GM23338 (cell line): Measurements from ENCODE around the gene TMUB1. TPM values are rescaled to one million over a fixed set of nuclear protein-coding genes. Genes with fewer than 3 reads are reported as not detected.

Source experiments
- ATAC-seq: fragments of 200-7000 bp; cut with Tn5 transposase; 3 replicates; pipeline ENCODE4 v1.9.1; 2020
- DNase-seq: peaks from one replicate; pipeline ENCODE4 v3.0.0-alpha.2; 2015; ENCODE audit warnings: low spot score
- H2AFZ ChIP-seq: fragments of 200-600 bp; sonication (generic); 2 replicates; pipeline ENCODE4 v1.8.0; 2016; ENCODE audit warnings: antibody characterized with exemption, mild to moderate bottlenecking, moderate library complexity
- H3F3A ChIP-seq: fragments of 200-600 bp; sonication (generic); replicated peaks from 2 replicates; pipeline ENCODE4 v1.8.0; 2017; ENCODE audit warnings: antibody characterized with exemption, mixed run types, low read depth
- H3K27ac ChIP-seq: fragments of 200-600 bp; sonication (generic); 2 replicates; pipeline ENCODE4 v1.6.1; 2016; ENCODE audit warnings: low read depth
- H3K27me3 ChIP-seq: fragments of 200-600 bp; sonication (generic); 2 replicates; pipeline ENCODE4 v1.8.0; 2016; ENCODE audit warnings: mild to moderate bottlenecking, mixed run types, moderate library complexity; ENCODE audit not compliant: insufficient read depth
- H3K36me3 ChIP-seq: fragments of 200-600 bp; sonication (generic); 2 replicates; pipeline ENCODE4 v1.8.0; 2016; ENCODE audit warnings: mild to moderate bottlenecking; ENCODE audit not compliant: insufficient read depth
- H3K4me1 ChIP-seq: fragments of 200-600 bp; sonication (generic); 2 replicates; pipeline ENCODE4 v1.8.0; 2016; ENCODE audit warnings: mild to moderate bottlenecking, moderate library complexity; ENCODE audit not compliant: insufficient read depth
- H3K4me2 ChIP-seq: fragments of 200-600 bp; sonication (generic); 2 replicates; pipeline ENCODE4 v1.7.1; 2017; ENCODE audit warnings: mixed run types
- H3K4me3 ChIP-seq: fragments of 200-600 bp; sonication (generic); 2 replicates; pipeline ENCODE4 v1.6.1; 2016; ENCODE audit warnings: mixed run types
- H3K79me2 ChIP-seq: fragments of 200-600 bp; sonication (generic); replicated peaks from 2 replicates; pipeline ENCODE4 v1.8.0; 2017; ENCODE audit warnings: mild to moderate bottlenecking; ENCODE audit not compliant: insufficient read depth
- H3K9me2 ChIP-seq: fragments of 200-600 bp; sonication (generic); 2 replicates; pipeline ENCODE4 v1.8.0; 2017; ENCODE audit not compliant: insufficient read depth
- H4K20me1 ChIP-seq: fragments of 200-600 bp; sonication (generic); replicated peaks from 2 replicates; pipeline ENCODE4 v1.8.0; 2017; ENCODE audit warnings: mild to moderate bottlenecking; ENCODE audit not compliant: insufficient read depth
- H3K27ac Mint-ChIP-seq: 2 replicates; pipeline ENCODE4 v1.8.0; 2020; ENCODE audit warnings: inconsistent platforms, mild to moderate bottlenecking, moderate library complexity, mixed read lengths
- H3K27me3 Mint-ChIP-seq: 3 replicates; pipeline ENCODE4 v1.8.0; 2022; ENCODE audit warnings: low read depth, mild to moderate bottlenecking, moderate library complexity, mixed read lengths, inconsistent platforms; ENCODE audit not compliant: insufficient read depth, poor library complexity
- H3K36me3 Mint-ChIP-seq: 3 replicates; pipeline ENCODE4 v1.8.0; 2021; ENCODE audit warnings: low read depth, mild to moderate bottlenecking, inconsistent platforms, moderate library complexity, mixed read lengths
- H3K4me1 Mint-ChIP-seq: 3 replicates; pipeline ENCODE4 v1.8.0; 2020; ENCODE audit warnings: mild to moderate bottlenecking, inconsistent platforms, mixed read lengths
- H3K4me3 Mint-ChIP-seq: 3 replicates; pipeline ENCODE4 v1.8.0; 2021; ENCODE audit warnings: moderate library complexity, mild to moderate bottlenecking, inconsistent platforms, mixed read lengths
- H3K9me3 Mint-ChIP-seq: 3 replicates; pipeline ENCODE4 v1.8.0; 2020; ENCODE audit warnings: moderate library complexity, mild to moderate bottlenecking, inconsistent platforms, mixed read lengths
- CREB1 ChIP-seq: fragments of 250-450 bp; sonication (Bioruptor Pico); IDR thresholded peaks from 2 replicates; pipeline ENCODE4 v1.5.0; 2020; ENCODE audit warnings: low read depth, mild to moderate bottlenecking, moderate library complexity
- EZH2 ChIP-seq: fragments of 200-600 bp; sonication (generic); IDR thresholded peaks from one replicate; pipeline ENCODE4 v1.8.0; 2017; ENCODE audit warnings: antibody characterized with exemption, mild to moderate bottlenecking, low read depth; ENCODE audit not compliant: unreplicated experiment
- EZH2phosphoT487 ChIP-seq: fragments of 200-600 bp; sonication (generic); IDR thresholded peaks from one replicate; pipeline ENCODE4 v1.8.1; 2018; ENCODE audit warnings: antibody characterized with exemption; ENCODE audit not compliant: unreplicated experiment
- JUNB ChIP-seq: IDR thresholded peaks from one replicate; pipeline ENCODE4 v1.6.1; 2016; ENCODE audit warnings: antibody characterized with exemption; ENCODE audit not compliant: unreplicated experiment
- NANOG ChIP-seq: IDR thresholded peaks from 2 replicates; pipeline ENCODE4 v1.6.1; 2016; ENCODE audit warnings: antibody characterized with exemption, borderline replicate concordance
- POLR2AphosphoS5 ChIP-seq: IDR thresholded peaks from 2 replicates; pipeline ENCODE4 v1.6.1; 2016; ENCODE audit warnings: antibody characterized with exemption, low read depth
- STAT1 ChIP-seq: IDR thresholded peaks from one replicate; pipeline ENCODE4 v1.6.1; 2016; ENCODE audit warnings: antibody characterized with exemption; ENCODE audit not compliant: unreplicated experiment
- ZNF114 ChIP-seq: fragments of 250-450 bp; sonication (Bioruptor Pico); IDR thresholded peaks from 2 replicates; pipeline ENCODE4 v1.5.0; 2020; ENCODE audit warnings: mild to moderate bottlenecking, moderate library complexity
- ZNF331 ChIP-seq: fragments of 250-450 bp; sonication (Bioruptor Pico); IDR thresholded peaks from 2 replicates; pipeline ENCODE4 v1.5.0; 2020; ENCODE audit warnings: low read depth, mild to moderate bottlenecking, moderate library complexity
- polyA plus RNA-seq: library from polyadenylated mRNA; unstranded; fragments of >200 nt; fragmentation: Nextera tagmentation; extraction: Ambion mirVana; gene quantifications from 2 replicates; pipeline ENCODE4 v1.2.1, GENCODE V29; 2016
- total RNA-seq: library from RNA; depleted of rRNA; stranded (reverse); fragments of >200 nt; shearing (Covaris generic); gene quantifications from 2 replicates; pipeline ENCODE4 v1.2.3, GENCODE V29; 2014
- TF ChIP-seq, protein P1 (sequence below), 2 experiments: fragments of 200-600 bp in 1 of 2; sonication (generic) in 1 of 2; conservative IDR thresholded peaks; 2 replicates each; pipeline versions ENCODE4 v1.5.1 to v1.6.1; 2016 to 2017; ENCODE audit warnings: antibody characterized with exemption in 2 of 2, low read depth in 2 of 2, mild to moderate bottlenecking in 2 of 2, moderate library complexity in 1 of 2
- TF ChIP-seq, protein P2 (sequence below): IDR thresholded peaks from 2 replicates; pipeline ENCODE4 v1.6.1; 2016; ENCODE audit warnings: antibody characterized with exemption
- TF ChIP-seq, protein P3 (sequence below): fragments of 250-450 bp; sonication (Bioruptor Pico); IDR thresholded peaks from 2 replicates; pipeline ENCODE4 v1.5.0; 2020; ENCODE audit warnings: mild to moderate bottlenecking, moderate library complexity
- TF ChIP-seq, protein P4 (sequence below): IDR thresholded peaks from one replicate; pipeline ENCODE4 v1.6.1; 2018; ENCODE audit warnings: antibody characterized with exemption; ENCODE audit not compliant: unreplicated experiment

The TMUB1 gene
- total and polyA plus RNA-seq, 2 experiments from 2014 or later: 47.6 to 61.1 TPM

DNA sequence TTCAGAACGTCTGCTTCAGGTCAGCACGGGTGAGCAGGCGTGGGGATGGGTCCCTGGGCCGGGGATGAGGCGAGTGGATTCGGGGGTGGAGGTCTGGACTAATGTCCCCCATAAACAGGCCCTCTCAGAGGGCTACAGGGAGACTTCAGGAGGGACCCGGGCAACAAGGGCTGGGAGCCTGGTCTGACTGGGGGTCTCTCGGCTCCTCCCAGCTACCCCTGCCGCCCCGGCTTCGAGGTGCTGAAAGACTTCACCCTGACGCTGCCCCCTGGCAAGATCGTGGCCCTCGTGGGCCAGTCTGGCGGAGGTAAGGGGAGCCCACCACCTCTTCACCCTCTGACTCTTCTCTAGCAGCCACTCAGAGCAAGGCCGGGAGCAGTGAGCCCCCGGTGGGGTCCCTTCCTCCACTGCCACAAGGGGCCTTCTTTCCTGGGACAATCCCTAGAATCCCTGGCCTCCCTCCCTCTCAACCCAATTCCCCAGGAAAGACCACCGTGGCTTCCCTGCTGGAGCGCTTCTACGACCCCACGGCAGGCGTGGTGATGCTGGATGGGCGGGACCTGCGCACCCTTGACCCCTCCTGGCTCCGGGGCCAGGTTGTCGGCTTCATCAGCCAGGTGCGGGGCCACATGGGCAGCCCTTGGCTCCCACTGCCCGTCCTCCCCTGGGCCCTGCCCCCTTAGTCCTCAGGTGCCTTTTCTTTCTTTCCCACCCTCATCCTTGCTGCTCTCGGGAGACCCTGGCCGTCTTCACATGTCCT is 42.5 kb downstream of the TMUB1 start:
- H3K27ac ChIP-seq: no peak overlapping the region
- no peak overlapping the region for H3K4me3 ChIP-seq
- no peak overlapping the region for H3K4me3 Mint-ChIP-seq
- H2AFZ ChIP-seq: no peak overlapping the region
- H3K9me2 ChIP-seq: no peaks in the 10 kb centered on the region
- H4K20me1 ChIP-seq: no peaks in the 10 kb centered on the region
- peaks cover 14% of the 10 kb centered on the region for H3K27me3 Mint-ChIP-seq
- no peaks in the 10 kb centered on the region for H3K79me2 ChIP-seq
- no peaks in the 10 kb centered on the region for H3K36me3 ChIP-seq
- H3K9me3 Mint-ChIP-seq: no peaks in the 10 kb centered on the region
- no peaks in the 10 kb centered on the region for H3F3A ChIP-seq
- H3K36me3 Mint-ChIP-seq: peaks cover 3% of the 10 kb centered on the region; the same call in 1 of the 3 replicates
- H3K27me3 ChIP-seq: no peaks in the 10 kb centered on the region
- no peak overlapping the region for H3K4me2 ChIP-seq
- H3K27ac Mint-ChIP-seq: no peak overlapping the region
- TF ChIP-seq, protein P1, sequence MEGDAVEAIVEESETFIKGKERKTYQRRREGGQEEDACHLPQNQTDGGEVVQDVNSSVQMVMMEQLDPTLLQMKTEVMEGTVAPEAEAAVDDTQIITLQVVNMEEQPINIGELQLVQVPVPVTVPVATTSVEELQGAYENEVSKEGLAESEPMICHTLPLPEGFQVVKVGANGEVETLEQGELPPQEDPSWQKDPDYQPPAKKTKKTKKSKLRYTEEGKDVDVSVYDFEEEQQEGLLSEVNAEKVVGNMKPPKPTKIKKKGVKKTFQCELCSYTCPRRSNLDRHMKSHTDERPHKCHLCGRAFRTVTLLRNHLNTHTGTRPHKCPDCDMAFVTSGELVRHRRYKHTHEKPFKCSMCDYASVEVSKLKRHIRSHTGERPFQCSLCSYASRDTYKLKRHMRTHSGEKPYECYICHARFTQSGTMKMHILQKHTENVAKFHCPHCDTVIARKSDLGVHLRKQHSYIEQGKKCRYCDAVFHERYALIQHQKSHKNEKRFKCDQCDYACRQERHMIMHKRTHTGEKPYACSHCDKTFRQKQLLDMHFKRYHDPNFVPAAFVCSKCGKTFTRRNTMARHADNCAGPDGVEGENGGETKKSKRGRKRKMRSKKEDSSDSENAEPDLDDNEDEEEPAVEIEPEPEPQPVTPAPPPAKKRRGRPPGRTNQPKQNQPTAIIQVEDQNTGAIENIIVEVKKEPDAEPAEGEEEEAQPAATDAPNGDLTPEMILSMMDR (conservative IDR thresholded peaks at IDR 0.05; ENCODE audit: low read depth in 2 of 2): no peak
- no peak for TF ChIP-seq ZNF114 (CRISPR knock-in tag)
- no peak for TF ChIP-seq EZH2phosphoT487
- TF ChIP-seq, protein P2, sequence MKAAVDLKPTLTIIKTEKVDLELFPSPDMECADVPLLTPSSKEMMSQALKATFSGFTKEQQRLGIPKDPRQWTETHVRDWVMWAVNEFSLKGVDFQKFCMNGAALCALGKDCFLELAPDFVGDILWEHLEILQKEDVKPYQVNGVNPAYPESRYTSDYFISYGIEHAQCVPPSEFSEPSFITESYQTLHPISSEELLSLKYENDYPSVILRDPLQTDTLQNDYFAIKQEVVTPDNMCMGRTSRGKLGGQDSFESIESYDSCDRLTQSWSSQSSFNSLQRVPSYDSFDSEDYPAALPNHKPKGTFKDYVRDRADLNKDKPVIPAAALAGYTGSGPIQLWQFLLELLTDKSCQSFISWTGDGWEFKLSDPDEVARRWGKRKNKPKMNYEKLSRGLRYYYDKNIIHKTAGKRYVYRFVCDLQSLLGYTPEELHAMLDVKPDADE: no peak
- no peak for TF ChIP-seq POLR2AphosphoS5
- no peak for TF ChIP-seq EZH2
- TF ChIP-seq, protein P3, sequence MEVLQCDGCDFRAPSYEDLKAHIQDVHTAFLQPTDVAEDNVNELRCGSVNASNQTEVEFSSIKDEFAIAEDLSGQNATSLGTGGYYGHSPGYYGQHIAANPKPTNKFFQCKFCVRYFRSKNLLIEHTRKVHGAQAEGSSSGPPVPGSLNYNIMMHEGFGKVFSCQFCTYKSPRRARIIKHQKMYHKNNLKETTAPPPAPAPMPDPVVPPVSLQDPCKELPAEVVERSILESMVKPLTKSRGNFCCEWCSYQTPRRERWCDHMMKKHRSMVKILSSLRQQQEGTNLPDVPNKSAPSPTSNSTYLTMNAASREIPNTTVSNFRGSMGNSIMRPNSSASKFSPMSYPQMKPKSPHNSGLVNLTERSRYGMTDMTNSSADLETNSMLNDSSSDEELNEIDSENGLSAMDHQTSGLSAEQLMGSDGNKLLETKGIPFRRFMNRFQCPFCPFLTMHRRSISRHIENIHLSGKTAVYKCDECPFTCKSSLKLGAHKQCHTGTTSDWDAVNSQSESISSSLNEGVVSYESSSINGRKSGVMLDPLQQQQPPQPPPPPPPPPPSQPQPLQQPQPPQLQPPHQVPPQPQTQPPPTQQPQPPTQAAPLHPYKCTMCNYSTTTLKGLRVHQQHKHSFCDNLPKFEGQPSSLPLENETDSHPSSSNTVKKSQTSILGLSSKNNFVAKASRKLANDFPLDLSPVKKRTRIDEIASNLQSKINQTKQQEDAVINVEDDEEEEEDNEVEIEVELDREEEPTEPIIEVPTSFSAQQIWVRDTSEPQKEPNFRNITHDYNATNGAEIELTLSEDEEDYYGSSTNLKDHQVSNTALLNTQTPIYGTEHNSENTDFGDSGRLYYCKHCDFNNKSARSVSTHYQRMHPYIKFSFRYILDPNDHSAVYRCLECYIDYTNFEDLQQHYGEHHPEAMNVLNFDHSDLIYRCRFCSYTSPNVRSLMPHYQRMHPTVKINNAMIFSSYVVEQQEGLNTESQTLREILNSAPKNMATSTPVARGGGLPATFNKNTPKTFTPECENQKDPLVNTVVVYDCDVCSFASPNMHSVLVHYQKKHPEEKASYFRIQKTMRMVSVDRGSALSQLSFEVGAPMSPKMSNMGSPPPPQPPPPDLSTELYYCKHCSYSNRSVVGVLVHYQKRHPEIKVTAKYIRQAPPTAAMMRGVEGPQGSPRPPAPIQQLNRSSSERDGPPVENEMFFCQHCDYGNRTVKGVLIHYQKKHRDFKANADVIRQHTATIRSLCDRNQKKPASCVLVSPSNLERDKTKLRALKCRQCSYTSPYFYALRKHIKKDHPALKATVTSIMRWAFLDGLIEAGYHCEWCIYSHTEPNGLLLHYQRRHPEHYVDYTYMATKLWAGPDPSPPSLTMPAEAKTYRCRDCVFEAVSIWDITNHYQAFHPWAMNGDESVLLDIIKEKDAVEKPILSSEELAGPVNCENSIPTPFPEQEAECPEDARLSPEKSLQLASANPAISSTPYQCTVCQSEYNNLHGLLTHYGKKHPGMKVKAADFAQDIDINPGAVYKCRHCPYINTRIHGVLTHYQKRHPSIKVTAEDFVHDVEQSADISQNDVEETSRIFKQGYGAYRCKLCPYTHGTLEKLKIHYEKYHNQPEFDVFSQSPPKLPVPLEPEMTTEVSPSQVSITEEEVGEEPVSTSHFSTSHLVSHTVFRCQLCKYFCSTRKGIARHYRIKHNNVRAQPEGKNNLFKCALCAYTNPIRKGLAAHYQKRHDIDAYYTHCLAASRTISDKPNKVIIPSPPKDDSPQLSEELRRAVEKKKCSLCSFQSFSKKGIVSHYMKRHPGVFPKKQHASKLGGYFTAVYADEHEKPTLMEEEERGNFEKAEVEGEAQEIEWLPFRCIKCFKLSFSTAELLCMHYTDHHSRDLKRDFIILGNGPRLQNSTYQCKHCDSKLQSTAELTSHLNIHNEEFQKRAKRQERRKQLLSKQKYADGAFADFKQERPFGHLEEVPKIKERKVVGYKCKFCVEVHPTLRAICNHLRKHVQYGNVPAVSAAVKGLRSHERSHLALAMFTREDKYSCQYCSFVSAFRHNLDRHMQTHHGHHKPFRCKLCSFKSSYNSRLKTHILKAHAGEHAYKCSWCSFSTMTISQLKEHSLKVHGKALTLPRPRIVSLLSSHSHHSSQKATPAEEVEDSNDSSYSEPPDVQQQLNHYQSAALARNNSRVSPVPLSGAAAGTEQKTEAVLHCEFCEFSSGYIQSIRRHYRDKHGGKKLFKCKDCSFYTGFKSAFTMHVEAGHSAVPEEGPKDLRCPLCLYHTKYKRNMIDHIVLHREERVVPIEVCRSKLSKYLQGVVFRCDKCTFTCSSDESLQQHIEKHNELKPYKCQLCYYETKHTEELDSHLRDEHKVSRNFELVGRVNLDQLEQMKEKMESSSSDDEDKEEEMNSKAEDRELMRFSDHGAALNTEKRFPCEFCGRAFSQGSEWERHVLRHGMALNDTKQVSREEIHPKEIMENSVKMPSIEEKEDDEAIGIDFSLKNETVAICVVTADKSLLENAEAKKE (CRISPR knock-in tag): no peak
- no peak for TF ChIP-seq CREB1 (CRISPR knock-in tag)
- TF ChIP-seq STAT1: no peak
- no peak for TF ChIP-seq JUNB
- no peak for TF ChIP-seq NANOG
- TF ChIP-seq ZNF331: no peak
- TF ChIP-seq, protein P4, sequence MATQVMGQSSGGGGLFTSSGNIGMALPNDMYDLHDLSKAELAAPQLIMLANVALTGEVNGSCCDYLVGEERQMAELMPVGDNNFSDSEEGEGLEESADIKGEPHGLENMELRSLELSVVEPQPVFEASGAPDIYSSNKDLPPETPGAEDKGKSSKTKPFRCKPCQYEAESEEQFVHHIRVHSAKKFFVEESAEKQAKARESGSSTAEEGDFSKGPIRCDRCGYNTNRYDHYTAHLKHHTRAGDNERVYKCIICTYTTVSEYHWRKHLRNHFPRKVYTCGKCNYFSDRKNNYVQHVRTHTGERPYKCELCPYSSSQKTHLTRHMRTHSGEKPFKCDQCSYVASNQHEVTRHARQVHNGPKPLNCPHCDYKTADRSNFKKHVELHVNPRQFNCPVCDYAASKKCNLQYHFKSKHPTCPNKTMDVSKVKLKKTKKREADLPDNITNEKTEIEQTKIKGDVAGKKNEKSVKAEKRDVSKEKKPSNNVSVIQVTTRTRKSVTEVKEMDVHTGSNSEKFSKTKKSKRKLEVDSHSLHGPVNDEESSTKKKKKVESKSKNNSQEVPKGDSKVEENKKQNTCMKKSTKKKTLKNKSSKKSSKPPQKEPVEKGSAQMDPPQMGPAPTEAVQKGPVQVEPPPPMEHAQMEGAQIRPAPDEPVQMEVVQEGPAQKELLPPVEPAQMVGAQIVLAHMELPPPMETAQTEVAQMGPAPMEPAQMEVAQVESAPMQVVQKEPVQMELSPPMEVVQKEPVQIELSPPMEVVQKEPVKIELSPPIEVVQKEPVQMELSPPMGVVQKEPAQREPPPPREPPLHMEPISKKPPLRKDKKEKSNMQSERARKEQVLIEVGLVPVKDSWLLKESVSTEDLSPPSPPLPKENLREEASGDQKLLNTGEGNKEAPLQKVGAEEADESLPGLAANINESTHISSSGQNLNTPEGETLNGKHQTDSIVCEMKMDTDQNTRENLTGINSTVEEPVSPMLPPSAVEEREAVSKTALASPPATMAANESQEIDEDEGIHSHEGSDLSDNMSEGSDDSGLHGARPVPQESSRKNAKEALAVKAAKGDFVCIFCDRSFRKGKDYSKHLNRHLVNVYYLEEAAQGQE: no peak
- H3K4me1 Mint-ChIP-seq: peaks cover 2% of the 10 kb centered on the region; the same call in 1 of the 3 replicates
- DNase-seq (no peak), ATAC-seq (no peak)
- H3K4me1 ChIP-seq: no peaks in the 10 kb centered on the region
